DLD1 (cell line): Measurements from ENCODE around the gene KRTAP4-4.
"Not testable (repeated sequence)": the region's sequence is repeated elsewhere in the genome, so short reads cannot be mapped to it uniquely, and the experiment has no call there.

Source experiments
- in situ Hi-C: cut with HindIII; loops from 2 replicates; pipeline ENCODE4 v1.10.0; 2017; ENCODE audit warnings: low sequenced_read_pairs

The KRTAP4-4 gene

DNA sequence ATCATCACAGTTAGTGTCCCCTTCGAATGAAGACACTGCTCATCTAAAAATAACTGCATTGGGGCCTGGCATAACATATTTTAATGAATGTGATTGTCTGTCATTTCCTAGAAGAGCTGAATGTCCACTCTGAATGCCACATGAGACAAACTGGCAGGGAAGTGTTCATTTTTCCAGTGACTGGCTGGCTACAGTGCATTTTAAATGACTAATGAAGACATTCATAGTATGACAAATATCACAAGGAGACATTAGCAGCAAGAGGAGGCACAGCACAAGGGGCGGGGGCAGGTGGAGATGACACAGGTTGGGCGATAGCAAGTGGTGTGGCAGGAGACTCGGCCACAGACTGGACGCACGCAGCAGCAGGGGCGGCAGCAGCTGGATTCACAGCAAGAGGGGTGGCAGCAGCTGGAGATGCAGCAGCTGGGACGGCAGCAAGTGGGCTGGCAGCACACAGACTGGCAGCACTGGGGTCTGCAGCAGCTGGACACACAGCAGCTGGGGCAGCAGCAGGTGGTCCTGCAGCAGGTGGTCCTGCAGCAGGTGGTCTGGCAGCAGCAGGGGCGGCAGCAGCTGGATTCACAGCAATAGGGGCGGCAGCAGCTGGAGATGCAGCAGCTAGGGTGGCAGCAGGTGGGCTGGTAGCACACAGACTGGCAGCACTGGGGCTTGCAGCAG lies 11.4 kb downstream of the KRTAP4-4 start:
- in situ Hi-C loops: not testable (repeated sequence)

DNA sequence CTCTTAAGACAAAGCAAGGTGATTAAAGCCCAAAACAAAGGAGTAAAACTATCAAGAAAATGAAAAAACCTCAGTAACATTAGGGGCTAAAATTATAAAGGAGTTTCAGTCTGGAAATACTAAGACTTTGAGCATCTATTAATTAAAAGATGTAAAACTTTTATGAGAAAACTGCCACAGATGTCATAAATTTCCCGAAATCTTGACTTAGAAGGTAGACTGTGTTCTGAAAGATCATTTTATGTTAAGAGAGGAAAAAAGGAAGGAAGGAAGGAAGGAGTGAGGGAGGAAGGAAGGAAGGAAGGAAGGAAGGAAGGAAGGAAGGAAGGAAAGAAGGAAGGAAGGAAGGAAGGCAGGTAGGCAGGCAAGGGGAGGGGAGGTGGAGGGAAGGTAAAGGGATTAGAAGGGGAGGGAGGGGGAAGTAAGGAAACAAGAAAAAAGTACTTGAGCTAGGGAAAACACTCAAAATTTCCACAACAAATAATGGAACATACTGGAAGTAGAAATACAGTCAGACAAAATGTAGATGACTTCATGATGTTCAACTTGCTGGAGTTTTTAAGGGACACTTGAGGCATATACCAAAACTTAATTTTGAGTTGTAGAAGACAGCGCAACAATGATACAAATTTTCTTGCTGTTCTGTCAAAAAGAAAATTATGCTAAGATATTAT lies 12.9 kb downstream of the KRTAP4-4 start:
- in situ Hi-C loops: no loop called here

DNA sequence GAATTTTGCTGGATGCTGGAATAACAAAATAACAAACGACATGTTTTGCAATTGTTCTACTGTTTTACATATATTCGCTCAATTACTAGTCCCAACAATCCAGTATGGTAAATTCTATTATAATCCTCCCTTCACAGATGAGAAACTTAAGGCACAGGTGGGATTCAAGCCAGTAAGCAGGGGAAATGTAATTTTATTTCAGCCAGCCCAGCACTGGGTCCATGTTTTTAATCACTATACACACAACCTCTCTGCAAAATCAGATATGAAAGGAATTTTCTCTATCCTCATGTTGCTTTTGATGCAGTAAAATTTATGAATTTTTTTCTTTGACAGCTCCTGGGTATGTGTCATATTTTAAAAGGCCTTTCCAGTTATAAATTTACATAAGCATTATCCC lies 15.3 kb downstream of the KRTAP4-4 start:
- in situ Hi-C loops: no loop called here

DNA sequence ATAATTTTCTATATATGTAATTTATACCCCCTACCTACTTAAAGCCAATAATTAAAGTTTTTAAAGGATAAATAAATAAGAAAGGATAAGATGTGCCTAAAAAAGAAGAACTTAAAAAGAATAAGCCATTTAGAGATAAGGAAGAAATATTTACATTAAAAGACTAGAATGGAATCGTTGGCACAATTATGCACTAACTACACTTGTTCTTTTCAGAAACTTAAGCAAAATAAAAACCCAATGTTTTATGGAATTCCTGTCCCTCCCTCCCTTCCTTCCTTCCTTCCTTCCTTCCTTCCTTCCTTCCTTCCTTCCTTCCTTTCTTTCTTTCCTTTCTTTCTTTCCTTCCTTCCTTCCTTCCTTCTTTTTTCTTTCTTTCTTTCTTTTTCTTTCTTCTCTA lies 15.7 kb downstream of the KRTAP4-4 start:
- in situ Hi-C loops: no loop called here

DNA sequence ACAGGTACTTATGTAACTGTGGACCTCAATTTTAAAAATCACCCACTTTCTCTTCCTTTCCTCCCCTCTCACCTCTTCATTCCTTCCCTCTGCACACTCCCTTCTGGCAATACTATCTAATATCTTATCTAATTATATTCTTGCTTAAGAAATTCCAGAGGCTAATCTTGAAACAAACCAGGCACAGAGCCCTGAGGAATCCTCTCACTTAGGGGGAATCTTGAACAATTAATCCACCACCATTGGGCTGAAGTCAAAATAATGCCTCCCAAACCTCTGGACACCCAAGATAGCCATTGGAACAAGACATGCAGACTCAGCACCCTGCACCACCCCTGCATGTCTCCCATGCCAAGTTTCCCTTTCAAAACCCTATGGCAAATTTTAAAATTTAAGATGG lies 19.2 kb downstream of the KRTAP4-4 start:
- in situ Hi-C loops: no loop called here

DNA sequence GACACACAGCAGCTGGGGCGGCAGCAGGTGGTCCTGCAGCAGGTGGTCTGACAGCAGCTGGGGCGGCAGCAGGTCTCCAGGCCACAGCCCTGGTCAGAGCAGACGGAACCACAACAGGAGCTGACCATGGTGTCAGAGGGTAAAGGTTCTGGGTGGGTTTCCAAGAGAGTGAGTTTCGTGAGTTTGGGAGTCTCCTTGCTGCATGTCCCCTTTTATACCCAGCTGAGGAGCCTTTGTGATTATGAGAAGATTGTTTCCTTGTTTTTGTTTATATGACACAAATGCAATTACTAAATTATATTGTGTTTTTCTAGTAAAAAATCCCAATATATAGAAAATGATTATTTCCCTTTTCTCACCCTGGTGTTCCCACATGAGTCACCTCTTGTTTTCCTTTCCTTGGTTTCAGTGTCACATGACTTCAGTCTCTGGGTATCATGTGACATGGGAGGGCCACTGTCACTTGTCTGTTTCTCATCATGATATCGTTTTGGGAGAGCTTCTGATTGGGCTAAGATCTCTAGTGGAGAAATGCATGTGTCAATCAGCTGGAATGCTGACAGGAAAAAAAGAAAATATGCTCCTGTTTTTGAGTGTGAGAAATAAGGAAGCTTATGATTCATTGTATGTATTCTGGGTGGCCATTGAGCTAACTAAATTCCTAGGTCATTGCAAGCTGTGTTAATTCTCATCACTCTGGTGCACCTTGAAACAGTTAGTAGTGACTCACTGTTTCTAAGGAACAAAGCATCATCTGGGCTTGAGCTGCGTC lies 20.0 kb downstream of the KRTAP4-4 start, which contains the start of gene KRTAP4-6:
Gene KRTAP4-6 (minus strand): TSS at position 185 of the 772 bp plus-strand sequence. CDS start 57 bp downstream, at position 128.
- in situ Hi-C loops: no loop called here

DNA sequence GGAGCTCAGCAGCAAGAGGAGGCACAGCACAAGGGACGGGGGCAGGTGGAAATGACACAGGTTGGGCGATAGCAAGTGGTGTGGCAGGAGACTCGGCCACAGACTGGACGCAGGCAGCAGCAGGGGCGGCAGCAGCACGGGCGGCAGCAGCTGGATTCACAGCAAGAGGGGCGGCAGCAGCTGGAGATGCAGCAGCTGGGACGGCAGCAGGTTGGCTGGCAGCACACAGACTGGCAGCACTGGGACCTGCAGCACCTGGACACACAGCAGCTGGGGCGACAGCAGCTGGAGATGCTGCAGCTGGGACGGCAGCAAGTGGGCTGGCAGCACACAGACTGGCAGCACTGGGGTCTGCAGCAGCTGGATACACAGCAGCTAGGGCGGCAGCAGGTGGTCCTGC lies 20.7 kb downstream of the KRTAP4-4 start:
- in situ Hi-C loops: not testable (repeated sequence)

DNA sequence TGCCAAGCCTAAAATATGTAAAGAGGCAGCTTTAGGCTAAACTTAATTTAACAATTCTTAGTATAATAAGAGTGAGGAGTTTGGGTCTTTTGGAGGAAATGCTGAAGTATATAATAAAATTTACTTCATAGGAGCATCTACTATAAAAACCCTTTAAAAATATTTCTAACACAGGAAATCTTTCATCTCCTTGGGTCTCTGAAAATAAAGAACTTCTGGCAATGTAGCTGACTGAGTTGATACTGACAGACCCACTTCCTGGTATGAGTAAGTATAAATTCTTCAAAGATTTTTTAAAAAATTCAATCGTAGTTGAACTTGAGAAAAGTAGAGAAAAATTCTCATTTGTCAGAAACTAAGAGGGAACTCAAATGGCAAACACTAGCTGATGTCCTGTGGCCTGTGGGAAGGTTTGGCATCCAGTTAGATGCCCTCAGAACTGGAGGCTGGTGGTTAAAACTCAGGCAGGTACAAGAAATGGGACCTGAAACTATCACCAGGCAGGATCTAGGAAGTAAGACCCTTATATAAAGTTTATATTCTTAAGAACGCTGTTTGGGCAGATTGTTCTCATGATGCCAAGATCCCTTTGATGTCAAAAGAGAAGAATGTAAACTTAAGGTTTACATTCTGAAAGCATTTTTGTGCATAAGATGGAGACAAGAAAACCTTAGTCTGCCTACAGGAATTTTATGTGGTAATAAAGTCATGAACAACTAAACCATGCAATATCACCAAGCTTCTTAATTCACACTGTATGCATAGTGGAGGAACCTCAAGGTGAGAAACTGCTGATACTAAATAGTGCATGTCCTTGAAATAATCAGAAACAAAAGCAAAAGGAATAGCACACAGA lies 26.4 kb downstream of the KRTAP4-4 start:
- in situ Hi-C loops: no loop called here

DNA sequence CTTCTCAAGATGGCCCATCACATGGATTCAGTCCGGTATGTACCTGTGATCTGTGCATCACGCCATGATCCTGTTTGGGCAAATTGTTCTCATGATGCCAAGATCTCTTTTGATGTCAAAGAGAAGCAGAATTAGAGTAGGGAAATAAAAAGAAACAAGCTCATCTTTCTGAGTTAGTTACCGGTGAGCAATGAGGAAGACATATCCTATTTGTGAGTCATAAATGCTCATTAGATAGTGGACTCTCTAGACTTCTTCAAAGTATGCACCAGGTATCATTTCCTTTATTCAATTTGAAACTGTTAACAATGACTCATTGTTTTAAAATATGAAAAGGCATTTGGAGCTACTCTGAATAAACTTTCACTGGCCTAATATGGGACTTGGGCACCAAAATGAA lies 28.6 kb downstream of the KRTAP4-4 start:
- in situ Hi-C loops: no loop called here

DNA sequence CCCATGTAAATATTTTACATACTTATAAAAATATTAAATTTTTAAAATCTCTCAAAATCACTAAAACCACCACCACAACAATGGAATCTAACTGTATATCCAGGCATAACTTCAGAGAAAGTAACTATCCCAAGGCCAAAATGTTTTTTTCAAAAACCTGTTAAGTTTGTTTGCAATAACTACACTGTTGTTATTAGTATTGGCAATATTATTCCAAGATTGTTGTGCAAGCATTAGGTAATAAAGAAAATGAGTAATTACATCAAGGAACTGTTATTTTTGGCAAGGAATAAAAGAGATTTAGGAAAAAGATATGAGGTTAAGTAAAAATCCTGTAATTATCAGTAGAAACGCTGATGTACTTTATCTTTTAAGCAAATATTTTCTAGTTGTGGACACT lies 33.2 kb downstream of the KRTAP4-4 start:
- in situ Hi-C loops: no loop called here

DNA sequence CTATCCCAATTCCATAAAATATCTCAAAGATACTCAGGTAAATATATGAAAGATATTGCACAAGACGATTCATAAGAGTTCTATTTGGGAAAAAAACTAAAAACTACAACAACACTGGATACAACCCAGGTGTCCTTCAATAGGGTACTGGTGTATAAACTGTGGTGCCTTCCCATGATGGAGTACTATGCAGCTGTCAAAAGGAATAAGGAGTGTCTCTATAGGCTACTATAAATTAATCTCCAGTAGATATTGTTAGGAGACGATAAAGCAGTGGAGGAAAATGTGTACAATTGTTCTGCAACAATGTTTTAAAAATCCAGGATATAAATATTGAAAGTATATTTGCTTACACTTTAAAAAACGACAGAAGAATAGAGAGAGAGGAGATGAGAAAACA lies 34.1 kb downstream of the KRTAP4-4 start:
- in situ Hi-C loops: no loop called here

DNA sequence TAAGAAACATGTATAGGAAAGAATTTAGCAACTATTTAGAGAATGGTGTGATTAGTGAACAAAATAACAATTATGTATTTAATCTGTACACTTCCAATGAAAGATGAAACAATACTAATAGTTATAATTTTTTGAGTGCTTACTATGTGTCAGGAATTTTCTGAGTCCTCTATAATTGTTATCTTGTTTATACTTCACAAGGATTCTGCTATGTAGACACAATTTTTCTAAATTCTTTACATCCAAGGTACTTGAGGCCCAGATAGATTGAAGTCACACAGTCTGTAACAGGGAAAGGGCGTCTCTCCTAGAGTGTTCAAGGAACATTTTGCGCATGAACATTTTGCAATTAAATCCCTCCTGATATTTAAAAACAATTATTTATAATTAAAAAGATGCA lies 35.5 kb downstream of the KRTAP4-4 start:
- in situ Hi-C loops: no loop called here

DNA sequence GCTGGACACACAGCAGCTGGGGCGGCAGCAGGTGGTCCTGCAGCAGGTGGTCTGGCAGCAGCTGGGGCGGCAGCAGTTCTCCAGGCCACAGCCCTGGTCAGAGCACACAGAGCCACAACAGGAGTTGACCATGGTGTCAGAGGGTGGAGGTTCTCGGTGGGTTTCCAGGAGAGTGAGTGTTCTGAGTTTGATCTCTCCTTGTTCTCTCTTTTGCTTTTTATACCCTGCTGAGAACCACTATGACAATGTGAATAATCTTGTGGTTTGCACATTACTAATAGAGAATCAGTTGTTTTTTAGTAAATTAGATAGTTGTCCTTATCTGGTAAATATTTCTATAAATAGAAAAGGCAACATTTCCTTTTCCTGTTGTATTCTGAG lies 36.6 kb downstream of the KRTAP4-4 start, which contains the start of gene KRTAP4-12:
Gene KRTAP4-12 (minus strand): TSS at position 192 of the 381 bp plus-strand sequence. CDS start 60 bp downstream, at position 132.
- in situ Hi-C loops: not testable (repeated sequence)

DNA sequence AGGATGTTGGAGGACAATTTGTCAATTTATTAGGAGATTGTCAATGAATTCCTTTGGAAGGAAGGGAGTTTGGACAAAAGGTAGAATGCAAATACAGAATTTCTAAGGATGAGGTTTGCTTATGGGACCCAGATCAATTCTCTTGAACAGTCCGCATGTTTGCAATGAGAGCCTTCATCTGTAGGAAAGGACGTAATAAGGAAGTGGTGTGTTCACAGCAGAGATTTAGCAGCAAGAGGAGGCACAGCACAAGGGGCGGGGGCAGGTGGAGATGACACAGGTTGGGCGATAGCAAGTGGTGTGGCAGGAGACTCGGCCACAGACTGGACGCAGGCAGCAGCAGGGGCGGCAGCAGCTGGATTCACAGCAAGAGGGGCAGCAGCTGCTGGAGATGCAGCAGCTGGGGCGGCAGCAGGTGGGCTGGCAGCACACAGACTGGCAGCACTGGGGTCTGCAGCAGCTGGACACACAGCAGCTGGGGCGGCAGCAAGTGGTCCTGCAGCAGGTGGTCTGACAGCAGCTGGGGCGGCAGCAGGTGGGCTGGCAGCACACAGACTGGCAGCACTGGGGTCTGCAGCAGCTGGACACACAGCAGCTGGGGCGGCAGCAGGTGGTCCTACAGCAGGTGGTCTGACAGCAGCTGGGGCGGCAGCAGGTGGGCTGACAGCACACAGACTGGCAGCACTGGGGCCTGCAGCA lies 37.1 kb downstream of the KRTAP4-4 start:
- in situ Hi-C loops: not testable (repeated sequence)

DNA sequence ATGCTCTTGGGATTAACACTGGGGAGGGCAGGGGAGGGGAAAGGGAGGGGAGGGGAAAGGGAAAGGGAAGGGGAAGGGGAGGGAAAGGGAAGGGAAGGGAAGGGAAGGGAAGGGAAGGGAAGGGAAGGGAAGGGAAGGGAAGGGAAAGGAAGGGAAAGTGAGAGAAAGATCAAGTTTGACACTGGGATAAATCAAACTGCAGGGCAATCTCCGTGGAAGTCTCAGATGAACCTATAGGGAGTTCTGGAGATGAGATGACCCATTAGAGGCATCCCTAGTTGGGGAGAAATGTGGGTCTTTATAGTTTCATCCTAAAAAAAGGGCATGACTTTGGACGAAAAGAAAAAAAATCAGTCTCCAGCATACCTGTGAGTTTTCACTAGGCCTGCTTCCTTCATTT lies 38.8 kb downstream of the KRTAP4-4 start:
- in situ Hi-C loops: no loop called here

DNA sequence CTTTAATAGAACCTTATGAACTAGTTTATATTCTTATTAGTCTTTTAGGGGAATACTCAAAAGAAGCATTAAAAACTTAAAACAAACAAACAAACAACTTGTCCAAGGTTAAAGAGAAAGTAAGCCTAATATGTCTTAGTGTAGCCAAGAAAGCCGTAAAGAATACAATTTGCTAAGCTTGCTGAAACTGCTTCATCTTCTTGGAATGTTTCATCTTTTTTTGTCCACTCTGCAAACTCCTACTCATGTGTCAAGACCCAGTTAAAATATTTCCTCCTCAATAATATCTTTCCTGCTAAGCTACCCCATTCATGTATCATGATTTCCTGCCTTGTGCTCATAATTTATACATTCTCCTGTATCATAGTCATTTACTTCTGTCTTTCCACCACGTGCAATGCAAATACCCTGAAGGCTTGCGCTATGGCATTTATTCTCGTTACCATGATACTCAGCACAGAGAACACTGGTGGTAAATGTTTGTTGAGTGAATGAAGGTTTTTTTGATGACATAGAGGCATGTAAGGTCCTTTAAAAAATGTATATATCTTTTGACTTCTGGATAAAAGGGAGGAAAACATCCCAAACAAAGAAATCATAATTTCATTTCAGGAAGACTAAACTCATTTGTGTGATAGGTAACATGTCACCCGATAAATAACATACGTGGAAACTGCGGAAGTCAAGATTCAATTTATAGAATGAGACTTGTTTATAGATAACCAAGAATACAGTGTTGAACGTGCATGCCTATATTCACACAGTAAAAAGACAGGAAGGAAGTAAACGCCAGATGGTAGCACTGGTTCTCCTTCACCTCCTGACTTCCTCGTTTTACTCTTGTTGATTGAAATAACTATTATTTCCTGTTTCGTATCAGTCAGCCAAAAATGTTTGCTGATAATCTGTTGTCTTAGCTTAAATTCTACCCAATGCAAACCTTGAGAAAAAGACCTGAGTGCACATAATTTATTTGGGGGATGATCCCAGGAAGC lies 40.6 kb downstream of the KRTAP4-4 start:
- in situ Hi-C loops: not testable (repeated sequence)

DNA sequence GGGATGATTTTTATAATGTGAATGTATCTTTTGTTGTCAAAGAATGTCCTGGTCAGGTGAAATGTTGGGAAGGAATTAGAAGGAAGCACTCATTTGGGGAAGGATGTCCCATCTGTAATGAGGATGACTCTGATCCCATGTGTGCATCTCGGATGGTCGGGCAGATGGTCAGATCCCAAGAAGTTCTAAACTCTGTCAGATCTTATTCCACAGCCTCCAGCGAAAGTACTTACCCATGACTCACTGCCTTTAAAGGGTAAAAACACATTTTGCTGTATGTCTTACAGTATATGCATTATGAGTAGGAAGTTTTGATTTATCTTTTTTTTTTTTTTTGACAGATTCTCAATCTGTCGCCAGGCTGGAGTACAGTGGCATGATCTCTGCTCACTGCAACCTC lies 41.8 kb downstream of the KRTAP4-4 start:
- in situ Hi-C loops: no loop called here

DNA sequence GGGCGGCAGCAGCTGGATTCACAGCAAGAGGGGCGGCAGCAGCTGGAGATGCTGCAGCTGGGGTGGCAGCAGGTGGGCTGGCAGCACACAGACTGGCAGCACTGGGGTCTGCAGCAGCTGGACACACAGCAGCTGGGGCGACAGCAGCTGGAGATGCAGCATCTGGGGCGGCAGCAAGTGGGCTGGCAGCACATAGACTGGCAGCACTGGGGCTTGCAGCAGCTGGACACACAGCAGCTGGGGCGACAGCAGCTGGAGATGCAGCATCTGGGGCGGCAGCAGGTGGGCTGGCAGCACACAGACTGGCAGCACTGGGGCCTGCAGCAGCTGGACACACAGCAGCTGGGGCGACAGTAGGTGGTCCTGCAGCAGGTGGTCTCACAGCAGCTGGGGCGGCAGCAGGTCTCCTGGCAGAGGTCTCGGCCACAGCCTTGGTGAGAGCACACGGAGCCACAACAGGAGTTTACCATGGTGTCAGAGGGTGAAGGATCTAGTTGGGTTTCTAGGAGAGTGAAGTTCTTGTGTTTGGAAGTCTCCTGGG lies 42.6 kb downstream of the KRTAP4-4 start, which contains the start of gene KRTAP4-11:
Gene KRTAP4-11 (minus strand): TSS at position 528 of the 541 bp plus-strand sequence. CDS start 58 bp downstream, at position 470.
- in situ Hi-C loops: not testable (repeated sequence)

DNA sequence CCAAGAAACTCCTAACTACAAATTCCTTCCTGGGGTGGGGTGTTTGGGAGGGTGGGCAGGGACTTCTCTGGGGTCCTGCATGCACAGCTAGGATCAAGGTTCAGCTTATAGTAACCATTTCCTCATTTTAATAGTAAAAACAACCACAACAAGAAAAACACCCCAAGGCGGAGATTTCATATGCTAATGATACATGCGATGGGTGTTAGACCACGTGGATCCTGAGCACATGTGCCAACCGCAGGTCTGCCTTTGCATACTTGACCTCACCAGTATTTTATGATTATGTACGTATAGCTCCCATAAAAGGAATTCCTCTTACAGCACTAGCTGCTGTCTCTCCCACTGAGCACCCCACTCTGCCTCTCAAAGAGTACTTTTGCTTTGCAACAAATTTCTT lies 44.3 kb downstream of the KRTAP4-4 start:
- in situ Hi-C loops: no loop called here
